A549 (cell line): ENCODE data around the gene DCAF5. TPM values are rescaled to one million over a fixed set of nuclear protein-coding genes. Genes with fewer than 3 reads are reported as not detected.

ENCODE experiments used
- ATAC-seq, 2 experiments: fragments of 200-7000 bp in 1 of 2; fragments of >200 bp in 1 of 2; cut with Nextera tagmentation in 1 of 2; cut with Tn5 transposase in 1 of 2; 3 replicates each; pipeline versions ENCODE4 v1.8.0 to v1.9.1; 2018 to 2020; ENCODE audit warnings: mild to moderate bottlenecking in 1 of 2, moderate library complexity in 1 of 2
- CTCF ChIA-PET: fragments of 300-600 bp; sonication (Branson Sonifier 250); formaldehyde crosslinking; extraction: SDS; loops from one replicate; lab custom pipeline; 2021; ENCODE audit warnings: antibody characterized with exemption, inconsistent platforms; lab: Yijun Ruan, JAX
- POLR2A ChIA-PET: fragments of 350-600 bp; formaldehyde crosslinking; extraction: SDS; loops from one replicate; lab custom pipeline; 2021; ENCODE audit warnings: antibody characterized with exemption, inconsistent platforms; lab: Yijun Ruan, JAX
- DNase-seq, 2 experiments: peaks; one replicate each; pipeline versions ENCODE4 v3.0.0 to v3.0.0-alpha.2; 2011 to 2016; ENCODE audit warnings: low read depth in 1 of 2, low spot score in 1 of 2
- FAIRE-seq: peaks from 2 replicates; lab custom pipeline; 2011; peaks lifted over from hg19 to GRCh38; lab: Jason Lieb, UNC
- H3K27ac ChIP-seq, 2 experiments: fragments of >200 bp; sonication (Bioruptor Twin); formaldehyde crosslinking; 3 replicates each; pipeline ENCODE4 v1.5.1; 2016 to 2017
- H3K4me1 ChIP-seq: fragments of >200 bp; sonication (Bioruptor Twin); formaldehyde crosslinking; 3 replicates; pipeline ENCODE4 v1.6.1; 2016
- H3K4me2 ChIP-seq: fragments of >200 bp; sonication (Bioruptor Twin); formaldehyde crosslinking; 3 replicates; pipeline ENCODE4 v1.6.1; 2016
- H3K4me3 ChIP-seq: fragments of >200 bp; sonication (Bioruptor Twin); formaldehyde crosslinking; 3 replicates; pipeline ENCODE4 v1.5.1; 2016
- H3K9me3 ChIP-seq: fragments of >200 bp; sonication (Bioruptor Twin); formaldehyde crosslinking; 3 replicates; pipeline ENCODE4 v1.6.1; 2016
- CBX2 ChIP-seq: fragments of 200-600 bp; sonication (generic); IDR thresholded peaks from 2 replicates; pipeline ENCODE4 v1.6.1; 2016; ENCODE audit warnings: low read depth, mild to moderate bottlenecking, borderline replicate concordance
- CEBPB ChIP-seq, 2 experiments: fragments of >200 bp in 1 of 2; sonication (Bioruptor Twin) in 1 of 2; formaldehyde crosslinking in 1 of 2; IDR thresholded peaks; 2 replicates each; pipeline ENCODE4 v1.6.1; 2012 to 2016
- FOSB ChIP-seq: fragments of 250-450 bp; sonication (Bioruptor Pico); IDR thresholded peaks from 2 replicates; pipeline ENCODE4 v1.5.0; 2020; ENCODE audit warnings: mild to moderate bottlenecking, moderate library complexity
- FOSL2 ChIP-seq, 2 experiments: fragments of 450-650 bp in 1 of 2; fragments of >200 bp in 1 of 2; sonication (Bioruptor Twin) in 1 of 2; formaldehyde crosslinking; IDR thresholded peaks; 2 replicates each; pipeline versions ENCODE4 v1.5.0 to v1.6.1; 2016 to 2020; ENCODE audit warnings: mild to moderate bottlenecking in 1 of 2, moderate library complexity in 1 of 2
- GATA3 ChIP-seq: IDR thresholded peaks from 2 replicates; pipeline ENCODE4 v1.6.1; 2012; ENCODE audit warnings: borderline replicate concordance
- HOXA7 ChIP-seq: fragments of 250-450 bp; sonication (Bioruptor Pico); IDR thresholded peaks from 2 replicates; pipeline ENCODE4 v1.5.0; 2020; ENCODE audit warnings: mild to moderate bottlenecking, moderate library complexity
- JUN ChIP-seq, 2 experiments: fragments of >200 bp; sonication (Bioruptor Twin); formaldehyde crosslinking; IDR thresholded peaks; 2 replicates in 1 of 2; 3 replicates in 1 of 2; pipeline ENCODE4 v1.6.1; 2016 to 2017
- NFE2L2 ChIP-seq: fragments of 150-350 bp; conservative IDR thresholded peaks from 2 replicates; pipeline ENCODE4 v1.6.1; 2014; ENCODE audit warnings: low read length
- NR3C1 ChIP-seq: fragments of >200 bp; sonication (Bioruptor Twin); formaldehyde crosslinking; IDR thresholded peaks from 3 replicates; pipeline ENCODE4 v1.6.1; 2017
- POLR2A ChIP-seq: IDR thresholded peaks from 2 replicates; pipeline ENCODE4 v1.6.1; 2012; ENCODE audit warnings: mild to moderate bottlenecking, low read length
- POLR2AphosphoS2 ChIP-seq: conservative IDR thresholded peaks from 2 replicates; pipeline ENCODE4 v1.6.1; 2012; ENCODE audit warnings: low read length, improper control_type of control experiment, inconsistent platforms
- RAD21 ChIP-seq, 2 experiments: fragments of >200 bp in 1 of 2; sonication (Bioruptor Twin) in 1 of 2; formaldehyde crosslinking in 1 of 2; IDR thresholded peaks in 1 of 2; conservative IDR thresholded peaks in 1 of 2; 2 replicates in 1 of 2; 3 replicates in 1 of 2; pipeline ENCODE4 v1.6.1; 2012 to 2018; ENCODE audit warnings: inconsistent platforms in 1 of 2
- RARB ChIP-seq: fragments of 250-450 bp; sonication (Bioruptor Pico); IDR thresholded peaks from 2 replicates; pipeline ENCODE4 v1.8.0; 2021; ENCODE audit warnings: mild to moderate bottlenecking, moderate library complexity
- SMC3 ChIP-seq: fragments of >200 bp; sonication (Bioruptor Twin); formaldehyde crosslinking; IDR thresholded peaks from 3 replicates; pipeline ENCODE4 v1.6.1; 2018; ENCODE audit warnings: inconsistent platforms
- TFCP2L1 ChIP-seq: fragments of 250-450 bp; sonication (Bioruptor Pico); IDR thresholded peaks from 2 replicates; pipeline ENCODE4 v1.5.0; 2021; ENCODE audit warnings: mild to moderate bottlenecking
- ZC3H11A ChIP-seq: fragments of 450-650 bp; IDR thresholded peaks from 2 replicates; pipeline ENCODE4 v1.6.1; 2014; ENCODE audit warnings: antibody characterized with exemption, mild to moderate bottlenecking
- ZSCAN20 ChIP-seq: fragments of 250-450 bp; sonication (Bioruptor Pico); IDR thresholded peaks from 2 replicates; pipeline ENCODE4 v1.8.0; 2022; ENCODE audit warnings: mild to moderate bottlenecking, moderate library complexity
- WGBS: methylation state at CpG from one replicate; pipeline ENCODE4 v1.1.6; 2017; ENCODE audit errors: missing lambda C conversion rate; 5-methylcytosine and 5-hydroxymethylcytosine counted together
- polyA plus RNA-seq, 4 experiments: library from polyadenylated mRNA; depleted of rRNA in 3 of 4; stranded (reverse); fragments of >200 nt; fragmentation: RNase III in 1 of 4; extraction: RNeasy Plus Mini Kit Qiagen cat#74134 plus additional on column Dnase treatment in 1 of 4; gene quantifications; 2 replicates in 3 of 4; 3 replicates in 1 of 4; pipeline ENCODE4 v1.2.3, GENCODE V29; 2011 to 2017
- TF ChIP-seq, protein P1 (sequence below): fragments of >200 bp; sonication (Bioruptor Twin); formaldehyde crosslinking; IDR thresholded peaks from 3 replicates; pipeline ENCODE4 v1.5.1; 2016
- TF ChIP-seq, protein P2 (sequence below): IDR thresholded peaks from 2 replicates; pipeline ENCODE4 v1.6.1; 2012; ENCODE audit warnings: low read depth, borderline replicate concordance
- TF ChIP-seq, protein P3 (sequence below): fragments of 150-350 bp; IDR thresholded peaks from 2 replicates; pipeline ENCODE4 v1.6.1; 2014; ENCODE audit warnings: low read depth, mild to moderate bottlenecking, low read length
- TF ChIP-seq, protein P4 (sequence below): fragments of 250-450 bp; sonication (Bioruptor Pico); IDR thresholded peaks from 2 replicates; pipeline ENCODE4 v1.5.0; 2021; ENCODE audit warnings: mild to moderate bottlenecking, moderate library complexity, borderline replicate concordance
- TF ChIP-seq, protein P5 (sequence below): fragments of 250-450 bp; sonication (Bioruptor Pico); IDR thresholded peaks from 2 replicates; pipeline ENCODE4 v1.5.0; 2020; ENCODE audit warnings: low read depth, mild to moderate bottlenecking, moderate library complexity
- TF ChIP-seq, protein P6 (sequence below): fragments of 200-600 bp; sonication (generic); IDR thresholded peaks from 2 replicates; pipeline ENCODE4 v1.6.1; 2016; ENCODE audit warnings: antibody characterized with exemption, mild to moderate bottlenecking, moderate library complexity

Gene DCAF5
- polyA plus RNA-seq, 2 of the 4 experiments (the other 2 are of a cell fraction) = 14.3 to 23.7 TPM

DNA sequence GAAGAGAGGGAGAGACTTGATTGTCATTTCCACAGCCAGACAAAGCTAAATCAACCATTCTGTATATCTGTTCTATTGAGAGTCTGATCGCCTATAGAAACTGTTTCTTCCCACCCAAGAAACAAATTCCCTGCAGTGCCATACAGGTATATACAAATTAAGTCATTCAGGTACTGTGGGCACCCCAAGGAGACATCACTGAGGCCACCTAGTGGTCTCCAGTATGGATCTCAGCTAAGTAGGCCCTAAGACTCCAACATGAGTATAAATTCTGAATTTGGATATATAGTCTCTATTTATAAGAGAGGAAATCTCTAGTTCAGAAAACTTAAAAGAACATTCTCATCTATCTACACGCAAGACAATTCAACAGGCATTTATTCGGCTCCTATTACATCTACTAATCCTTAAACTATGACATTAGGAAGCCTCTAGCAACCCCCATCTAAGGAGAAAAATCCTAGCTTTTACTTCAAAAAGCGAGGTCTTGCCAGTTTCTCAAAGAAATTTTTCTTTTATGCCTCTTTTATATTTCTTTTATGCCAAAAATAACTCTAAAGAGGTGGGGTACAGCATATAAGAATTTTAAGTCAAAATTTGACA lies 62.6 kb downstream of the DCAF5 start:
- H3K4me1 ChIP-seq = peaks cover 24% of the 10 kb centered on the region
- H3K4me2 ChIP-seq = no peak overlapping the region
- WGBS = 22% methylated on average over 4 of the region's 4 CpGs
- TF ChIP-seq, protein P1, sequence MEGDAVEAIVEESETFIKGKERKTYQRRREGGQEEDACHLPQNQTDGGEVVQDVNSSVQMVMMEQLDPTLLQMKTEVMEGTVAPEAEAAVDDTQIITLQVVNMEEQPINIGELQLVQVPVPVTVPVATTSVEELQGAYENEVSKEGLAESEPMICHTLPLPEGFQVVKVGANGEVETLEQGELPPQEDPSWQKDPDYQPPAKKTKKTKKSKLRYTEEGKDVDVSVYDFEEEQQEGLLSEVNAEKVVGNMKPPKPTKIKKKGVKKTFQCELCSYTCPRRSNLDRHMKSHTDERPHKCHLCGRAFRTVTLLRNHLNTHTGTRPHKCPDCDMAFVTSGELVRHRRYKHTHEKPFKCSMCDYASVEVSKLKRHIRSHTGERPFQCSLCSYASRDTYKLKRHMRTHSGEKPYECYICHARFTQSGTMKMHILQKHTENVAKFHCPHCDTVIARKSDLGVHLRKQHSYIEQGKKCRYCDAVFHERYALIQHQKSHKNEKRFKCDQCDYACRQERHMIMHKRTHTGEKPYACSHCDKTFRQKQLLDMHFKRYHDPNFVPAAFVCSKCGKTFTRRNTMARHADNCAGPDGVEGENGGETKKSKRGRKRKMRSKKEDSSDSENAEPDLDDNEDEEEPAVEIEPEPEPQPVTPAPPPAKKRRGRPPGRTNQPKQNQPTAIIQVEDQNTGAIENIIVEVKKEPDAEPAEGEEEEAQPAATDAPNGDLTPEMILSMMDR = peak; percentile 84
- TF ChIP-seq SMC3 (peak; percentile 92), RAD21 (conservative IDR thresholded peaks at IDR 0.05 in 1 of 2, IDR thresholded peaks at IDR 0.05 in 1 of 2) (peak; percentile 84 to 88)
- TF ChIP-seq, protein P2, sequence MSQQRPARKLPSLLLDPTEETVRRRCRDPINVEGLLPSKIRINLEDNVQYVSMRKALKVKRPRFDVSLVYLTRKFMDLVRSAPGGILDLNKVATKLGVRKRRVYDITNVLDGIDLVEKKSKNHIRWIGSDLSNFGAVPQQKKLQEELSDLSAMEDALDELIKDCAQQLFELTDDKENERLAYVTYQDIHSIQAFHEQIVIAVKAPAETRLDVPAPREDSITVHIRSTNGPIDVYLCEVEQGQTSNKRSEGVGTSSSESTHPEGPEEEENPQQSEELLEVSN = no peak
- TF ChIP-seq, all 56 proteins: peak for 3
- Histone ChIP-seq H3K27ac (no peak overlapping the region), H3K9me3 (no peaks in the 10 kb centered on the region), H3K4me3 (no peak overlapping the region)
- no peak for FAIRE-seq
- ATAC-seq = peak; percentile 86 to 93; a peak in 5 of 6 replicates
- CTCF ChIA-PET = interaction anchor here (0.6 to 6.4 kb wide), 50 partner anchors 9 to 260 kb away, joined by 3 to 48 read pairs (median 5); no protein-coding TSS in a partner anchor
- peak; percentile 35 to 64 for DNase-seq
- POLR2A ChIA-PET = no interaction called here

DNA sequence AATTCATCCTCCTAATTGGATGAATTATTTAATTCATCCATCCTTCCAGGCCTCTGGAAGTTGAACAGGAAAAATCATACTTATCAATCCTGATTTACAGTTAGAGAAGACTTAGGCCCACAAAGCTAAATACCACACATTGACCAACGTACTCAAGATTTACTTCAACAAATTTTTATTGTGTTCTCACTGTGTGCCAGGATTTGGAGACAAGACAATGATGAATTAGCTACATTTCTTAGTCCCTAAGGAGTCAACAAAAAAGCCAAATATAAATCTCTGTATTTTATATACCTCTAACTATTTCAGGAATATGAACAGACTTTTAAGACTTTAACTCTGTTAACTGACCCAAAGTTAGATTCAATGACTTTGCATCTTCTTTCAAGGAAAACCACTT lies 63.9 kb downstream of the DCAF5 start:
- peaks cover 17% of the 10 kb centered on the region for H3K4me1 ChIP-seq
- H3K9me3 ChIP-seq = no peaks in the 10 kb centered on the region
- 73% methylated on average over 1 of the region's 1 CpG for WGBS
- POLR2A ChIA-PET = no interaction called here
- FAIRE-seq (no peak), DNase-seq (no peak), ATAC-seq (no peak)
- CTCF ChIA-PET = interaction anchor here (0.6 to 6.4 kb wide), 24 partner anchors 10 to 226 kb away, joined by 3 to 48 read pairs (median 7); no protein-coding TSS in a partner anchor
- H3K4me3 ChIP-seq = no peak overlapping the region
- no peak overlapping the region for H3K4me2 ChIP-seq
- no peak overlapping the region; a peak in 1 of 6 replicates for H3K27ac ChIP-seq
- TF ChIP-seq ZSCAN20 (no peak), POLR2AphosphoS2 (no peak), RARB (CRISPR knock-in tag) (no peak), JUN (IDR thresholded peaks at IDR 0.05) (no peak), HOXA7 (no peak), NR3C1 (no peak), NFE2L2 (no peak), ZC3H11A (no peak), GATA3 (no peak), CEBPB (IDR thresholded peaks at IDR 0.05) (no peak), FOSL2 (IDR thresholded peaks at IDR 0.05) (no peak), FOSL2 (CRISPR knock-in tag; IDR thresholded peaks at IDR 0.05) (no peak), TFCP2L1 (CRISPR knock-in tag) (no peak), POLR2A (no peak), FOSB (CRISPR knock-in tag) (no peak), CBX2 (no peak)
- TF ChIP-seq, protein P3, sequence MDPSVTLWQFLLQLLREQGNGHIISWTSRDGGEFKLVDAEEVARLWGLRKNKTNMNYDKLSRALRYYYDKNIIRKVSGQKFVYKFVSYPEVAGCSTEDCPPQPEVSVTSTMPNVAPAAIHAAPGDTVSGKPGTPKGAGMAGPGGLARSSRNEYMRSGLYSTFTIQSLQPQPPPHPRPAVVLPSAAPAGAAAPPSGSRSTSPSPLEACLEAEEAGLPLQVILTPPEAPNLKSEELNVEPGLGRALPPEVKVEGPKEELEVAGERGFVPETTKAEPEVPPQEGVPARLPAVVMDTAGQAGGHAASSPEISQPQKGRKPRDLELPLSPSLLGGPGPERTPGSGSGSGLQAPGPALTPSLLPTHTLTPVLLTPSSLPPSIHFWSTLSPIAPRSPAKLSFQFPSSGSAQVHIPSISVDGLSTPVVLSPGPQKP = no peak
- TF ChIP-seq, protein P4, sequence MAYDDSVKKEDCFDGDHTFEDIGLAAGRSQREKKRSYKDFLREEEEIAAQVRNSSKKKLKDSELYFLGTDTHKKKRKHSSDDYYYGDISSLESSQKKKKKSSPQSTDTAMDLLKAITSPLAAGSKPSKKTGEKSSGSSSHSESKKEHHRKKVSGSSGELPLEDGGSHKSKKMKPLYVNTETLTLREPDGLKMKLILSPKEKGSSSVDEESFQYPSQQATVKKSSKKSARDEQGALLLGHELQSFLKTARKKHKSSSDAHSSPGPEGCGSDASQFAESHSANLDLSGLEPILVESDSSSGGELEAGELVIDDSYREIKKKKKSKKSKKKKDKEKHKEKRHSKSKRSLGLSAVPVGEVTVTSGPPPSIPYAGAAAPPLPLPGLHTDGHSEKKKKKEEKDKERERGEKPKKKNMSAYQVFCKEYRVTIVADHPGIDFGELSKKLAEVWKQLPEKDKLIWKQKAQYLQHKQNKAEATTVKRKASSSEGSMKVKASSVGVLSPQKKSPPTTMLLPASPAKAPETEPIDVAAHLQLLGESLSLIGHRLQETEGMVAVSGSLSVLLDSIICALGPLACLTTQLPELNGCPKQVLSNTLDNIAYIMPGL (CRISPR knock-in tag) = no peak
- TF ChIP-seq, protein P5, sequence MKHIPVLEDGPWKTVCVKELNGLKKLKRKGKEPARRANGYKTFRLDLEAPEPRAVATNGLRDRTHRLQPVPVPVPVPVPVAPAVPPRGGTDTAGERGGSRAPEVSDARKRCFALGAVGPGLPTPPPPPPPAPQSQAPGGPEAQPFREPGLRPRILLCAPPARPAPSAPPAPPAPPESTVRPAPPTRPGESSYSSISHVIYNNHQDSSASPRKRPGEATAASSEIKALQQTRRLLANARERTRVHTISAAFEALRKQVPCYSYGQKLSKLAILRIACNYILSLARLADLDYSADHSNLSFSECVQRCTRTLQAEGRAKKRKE (CRISPR knock-in tag) = no peak
- TF ChIP-seq, protein P2 = no peak
- TF ChIP-seq, protein P6, sequence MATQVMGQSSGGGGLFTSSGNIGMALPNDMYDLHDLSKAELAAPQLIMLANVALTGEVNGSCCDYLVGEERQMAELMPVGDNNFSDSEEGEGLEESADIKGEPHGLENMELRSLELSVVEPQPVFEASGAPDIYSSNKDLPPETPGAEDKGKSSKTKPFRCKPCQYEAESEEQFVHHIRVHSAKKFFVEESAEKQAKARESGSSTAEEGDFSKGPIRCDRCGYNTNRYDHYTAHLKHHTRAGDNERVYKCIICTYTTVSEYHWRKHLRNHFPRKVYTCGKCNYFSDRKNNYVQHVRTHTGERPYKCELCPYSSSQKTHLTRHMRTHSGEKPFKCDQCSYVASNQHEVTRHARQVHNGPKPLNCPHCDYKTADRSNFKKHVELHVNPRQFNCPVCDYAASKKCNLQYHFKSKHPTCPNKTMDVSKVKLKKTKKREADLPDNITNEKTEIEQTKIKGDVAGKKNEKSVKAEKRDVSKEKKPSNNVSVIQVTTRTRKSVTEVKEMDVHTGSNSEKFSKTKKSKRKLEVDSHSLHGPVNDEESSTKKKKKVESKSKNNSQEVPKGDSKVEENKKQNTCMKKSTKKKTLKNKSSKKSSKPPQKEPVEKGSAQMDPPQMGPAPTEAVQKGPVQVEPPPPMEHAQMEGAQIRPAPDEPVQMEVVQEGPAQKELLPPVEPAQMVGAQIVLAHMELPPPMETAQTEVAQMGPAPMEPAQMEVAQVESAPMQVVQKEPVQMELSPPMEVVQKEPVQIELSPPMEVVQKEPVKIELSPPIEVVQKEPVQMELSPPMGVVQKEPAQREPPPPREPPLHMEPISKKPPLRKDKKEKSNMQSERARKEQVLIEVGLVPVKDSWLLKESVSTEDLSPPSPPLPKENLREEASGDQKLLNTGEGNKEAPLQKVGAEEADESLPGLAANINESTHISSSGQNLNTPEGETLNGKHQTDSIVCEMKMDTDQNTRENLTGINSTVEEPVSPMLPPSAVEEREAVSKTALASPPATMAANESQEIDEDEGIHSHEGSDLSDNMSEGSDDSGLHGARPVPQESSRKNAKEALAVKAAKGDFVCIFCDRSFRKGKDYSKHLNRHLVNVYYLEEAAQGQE = no peak
